ENCODE data around the gene LGALS9.

DNA sequence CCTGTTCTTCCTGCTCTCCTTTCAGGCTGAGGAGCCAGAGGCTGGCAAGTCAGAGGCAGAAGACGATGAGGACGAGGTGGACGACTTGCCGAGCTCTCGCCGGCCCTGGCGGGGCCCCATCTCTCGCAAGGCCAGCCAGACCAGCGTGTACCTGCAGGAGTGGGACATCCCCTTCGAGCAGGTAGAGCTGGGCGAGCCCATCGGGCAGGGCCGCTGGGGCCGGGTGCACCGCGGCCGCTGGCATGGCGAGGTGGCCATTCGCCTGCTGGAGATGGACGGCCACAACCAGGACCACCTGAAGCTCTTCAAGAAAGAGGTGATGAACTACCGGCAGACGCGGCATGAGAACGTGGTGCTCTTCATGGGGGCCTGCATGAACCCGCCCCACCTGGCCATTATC lies 25.6 kb upstream of the LGALS9 start:
- TF ChIP-seq, protein P1, sequence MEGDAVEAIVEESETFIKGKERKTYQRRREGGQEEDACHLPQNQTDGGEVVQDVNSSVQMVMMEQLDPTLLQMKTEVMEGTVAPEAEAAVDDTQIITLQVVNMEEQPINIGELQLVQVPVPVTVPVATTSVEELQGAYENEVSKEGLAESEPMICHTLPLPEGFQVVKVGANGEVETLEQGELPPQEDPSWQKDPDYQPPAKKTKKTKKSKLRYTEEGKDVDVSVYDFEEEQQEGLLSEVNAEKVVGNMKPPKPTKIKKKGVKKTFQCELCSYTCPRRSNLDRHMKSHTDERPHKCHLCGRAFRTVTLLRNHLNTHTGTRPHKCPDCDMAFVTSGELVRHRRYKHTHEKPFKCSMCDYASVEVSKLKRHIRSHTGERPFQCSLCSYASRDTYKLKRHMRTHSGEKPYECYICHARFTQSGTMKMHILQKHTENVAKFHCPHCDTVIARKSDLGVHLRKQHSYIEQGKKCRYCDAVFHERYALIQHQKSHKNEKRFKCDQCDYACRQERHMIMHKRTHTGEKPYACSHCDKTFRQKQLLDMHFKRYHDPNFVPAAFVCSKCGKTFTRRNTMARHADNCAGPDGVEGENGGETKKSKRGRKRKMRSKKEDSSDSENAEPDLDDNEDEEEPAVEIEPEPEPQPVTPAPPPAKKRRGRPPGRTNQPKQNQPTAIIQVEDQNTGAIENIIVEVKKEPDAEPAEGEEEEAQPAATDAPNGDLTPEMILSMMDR (IDR thresholded peaks at IDR 0.05), result no peak
- no peak for TF ChIP-seq POLR2AphosphoS5 (IDR thresholded peaks at IDR 0.05; ENCODE audit: low read depth, low read length)

Data from Panc1 (cell line).